ENCODE data around the gene CEMIP. TPM values are rescaled to one million over a fixed set of nuclear protein-coding genes. Genes with fewer than 3 reads are reported as not detected.

Gene CEMIP
- polyA plus RNA-seq, 2 of the 4 experiments (the other 2 are of a cell fraction), result 0.54 to 0.84 TPM

- CTCF ChIA-PET, result interaction anchor here (2.3 to 5.2 kb wide), 2 partner anchors 20 to 344 kb away, joined by 5 to 28 read pairs; partner anchors contain the start of gene CEMIP
- FAIRE-seq, result no peak
Measured at GRCh38 chr15:80800067-80800466, 20.9 kb downstream of the CEMIP start.

GRCh38 chr15:80801891-80802680 lies 22.9 kb downstream of the CEMIP start:
- ChIA-PET POLR2A (no interaction called here), CTCF (interaction anchor here (1.2 to 5.2 kb wide), 6 partner anchors 11 to 235 kb away, joined by 3 to 28 read pairs (median 7); partner anchors contain the start of gene CEMIP)
- DNase-seq (ENCODE audit: low read depth in 1 of 2, low spot score in 1 of 2) (no peak), ATAC-seq (peak in 1 of 2 experiments; percentile 17; a peak in 2 of 6 replicates), FAIRE-seq (no peak)
- H3K4me3 ChIP-seq, result no peak overlapping the region
- H3K27ac ChIP-seq, result no peak overlapping the region
- 69% methylated on average over 10 of the region's 10 CpGs for WGBS (ENCODE audit: missing lambda C conversion rate)
- no peak for TF ChIP-seq POLR2AphosphoS2 (conservative IDR thresholded peaks at IDR 0.05; ENCODE audit: low read length)
- no peak for TF ChIP-seq MAX (IDR thresholded peaks at IDR 0.05)
- TF ChIP-seq SREBF2 (IDR thresholded peaks at IDR 0.05), result no peak
- no peak for TF ChIP-seq ATOH8 (CRISPR knock-in tag; IDR thresholded peaks at IDR 0.05; ENCODE audit: low read depth)
- TF ChIP-seq CHD4 (IDR thresholded peaks at IDR 0.05; ENCODE audit: borderline replicate concordance), result no peak
- H3K4me1 ChIP-seq, result peaks cover 13% of the 10 kb centered on the region; the same call in 2 of the 3 replicates
- H3K9me3 ChIP-seq, result no peaks in the 10 kb centered on the region
- H3K4me2 ChIP-seq, result no peak overlapping the region

More at GRCh38 chr15:80800067-80800466, 20.9 kb downstream of the CEMIP start:
- TF ChIP-seq HOXB5 (CRISPR knock-in tag; IDR thresholded peaks at IDR 0.05), result no peak
- no peak for TF ChIP-seq ELK1 (IDR thresholded peaks at IDR 0.05; ENCODE audit: low read depth, low read length)
- Histone ChIP-seq H3K4me1 (peaks cover 6% of the 10 kb centered on the region; the same call in 2 of the 3 replicates), H3K4me2 (no peak overlapping the region), H3K9me3 (no peaks in the 10 kb centered on the region), H3K4me3 (no peak overlapping the region), H3K27ac (no peak overlapping the region)
- DNase-seq (ENCODE audit: low read depth in 1 of 2, low spot score in 1 of 2) (no peak), ATAC-seq (no peak)
- 46% methylated on average over 5 of the region's 5 CpGs for WGBS (ENCODE audit: missing lambda C conversion rate)
- POLR2A ChIA-PET, result no interaction called here

- no peak for DNase-seq (ENCODE audit: low read depth in 1 of 2, low spot score in 1 of 2)
- no peaks in the 10 kb centered on the region for H3K9me3 ChIP-seq
- TF ChIP-seq ATOH8 (CRISPR knock-in tag; IDR thresholded peaks at IDR 0.05; ENCODE audit: low read depth) (no peak), HOXA7 (CRISPR knock-in tag; IDR thresholded peaks at IDR 0.05) (no peak), KDM1A (IDR thresholded peaks at IDR 0.05; ENCODE audit: low read depth) (no peak), FOXS1 (CRISPR knock-in tag; IDR thresholded peaks at IDR 0.05) (no peak), RFX5 (IDR thresholded peaks at IDR 0.05) (no peak), HMGXB4 (CRISPR knock-in tag; IDR thresholded peaks at IDR 0.05; ENCODE audit: borderline replicate concordance) (no peak), SREBF2 (IDR thresholded peaks at IDR 0.05) (no peak), ZSCAN20 (CRISPR knock-in tag; IDR thresholded peaks at IDR 0.05) (no peak), RAD21 (conservative IDR thresholded peaks at IDR 0.05 in 1 of 2, IDR thresholded peaks at IDR 0.05 in 1 of 2) (no peak), USF2 (IDR thresholded peaks at IDR 0.05) (no peak), ZNF302 (CRISPR knock-in tag; IDR thresholded peaks at IDR 0.05) (no peak), TFCP2L1 (CRISPR knock-in tag; IDR thresholded peaks at IDR 0.05) (no peak), ZFP36 (IDR thresholded peaks at IDR 0.05; ENCODE audit: borderline replicate concordance, partially characterized antibody) (no peak), MYC (IDR thresholded peaks at IDR 0.05; ENCODE audit: borderline replicate concordance, low read length) (no peak)
- no peak overlapping the region for H3K4me3 ChIP-seq
- no peak for FAIRE-seq
- no peak overlapping the region for H3K27ac ChIP-seq
- peaks cover 13% of the 10 kb centered on the region; the same call in 2 of the 3 replicates for H3K4me1 ChIP-seq
- CTCF ChIA-PET, result interaction anchor here (1.1 to 5.2 kb wide), 9 partner anchors 9 to 348 kb away, joined by 3 to 28 read pairs (median 9); partner anchors contain the start of gene CEMIP
- H3K4me2 ChIP-seq, result no peak overlapping the region
- ATAC-seq, result no peak
- 80% methylated on average over 7 of the region's 7 CpGs for WGBS (ENCODE audit: missing lambda C conversion rate)
- POLR2A ChIA-PET, result no interaction called here
Measured at GRCh38 chr15:80803580-80804525, 24.7 kb downstream of the CEMIP start.
